OCI-LY3 (cell line): ENCODE measurements around the gene PLP2.

Source experiments
- CTCF ChIP-seq: fragments of 200-600, 300-600 bp; sonication (generic); IDR thresholded peaks from 2 replicates; pipeline ENCODE4 v1.5.1; 2014; ENCODE audit warnings: antibody characterized with exemption, low read length, low read depth
- EZH2phosphoT487 ChIP-seq: fragments of 200-600 bp; shearing (Covaris generic); IDR thresholded peaks from 2 replicates; pipeline ENCODE4 v1.6.1; 2018; ENCODE audit warnings: antibody characterized with exemption, mixed run types, low read depth

- TF ChIP-seq CTCF (no peak), EZH2phosphoT487 (no peak)
These were observed 9.1 kb upstream of the PLP2 start, which contains the start of gene MAGIX for GRCh38 chrX:49162620-49163019.
